Stimulated activated CD8-positive, alpha-beta memory T cell treated with anti-CD3 and anti-CD28 coated beads, Interleukin-12 subunit alpha, Interleukin-12 subunit beta, amount 100 ng/mL, for 24 hours (primary cell): ENCODE results near the gene UBAC1.
"Not testable (repeated sequence)": the region's sequence is repeated elsewhere in the genome, so short reads cannot be mapped to it uniquely, and the experiment has no call there.

Experiments
- DNase-seq: peaks from one replicate; pipeline ENCODE4 v3.0.0-alpha.2; 2020; ENCODE audit errors: extremely low read depth

The UBAC1 gene

GRCh38 chr9:135978642-135979546, 17.7 kb upstream of the UBAC1 start:
- no peak for DNase-seq

GRCh38 chr9:135976944-135977343, 15.8 kb upstream of the UBAC1 start:
- DNase-seq = no peak

- DNase-seq = no peak
Observed at GRCh38 chr9:135976531-135976930, 15.4 kb upstream of the UBAC1 start.

- no peak for DNase-seq
Observed at GRCh38 chr9:135975834-135976233, 14.7 kb upstream of the UBAC1 start.

- DNase-seq = no peak
Observed at GRCh38 chr9:135974220-135974573, 13.0 kb upstream of the UBAC1 start.

GRCh38 chr9:135973277-135974219, 12.4 kb upstream of the UBAC1 start:
- no peak for DNase-seq

GRCh38 chr9:135971892-135972291, 10.7 kb upstream of the UBAC1 start:
- DNase-seq = no peak

GRCh38 chr9:135971111-135971766, 10.1 kb upstream of the UBAC1 start:
- DNase-seq = no peak

- no peak for DNase-seq
Observed at GRCh38 chr9:135970128-135970815, 9.1 kb upstream of the UBAC1 start.

GRCh38 chr9:135969064-135969683, 8.0 kb upstream of the UBAC1 start:
- no peak for DNase-seq

GRCh38 chr9:135968601-135969000, 7.4 kb upstream of the UBAC1 start:
- no peak for DNase-seq

- DNase-seq = no peak
Observed at GRCh38 chr9:135968083-135968476, 6.9 kb upstream of the UBAC1 start.

GRCh38 chr9:135966916-135967260, 5.7 kb upstream of the UBAC1 start:
- DNase-seq = not testable (repeated sequence)

- DNase-seq = no peak
Observed at GRCh38 chr9:135965124-135965756, 4.1 kb upstream of the UBAC1 start.

GRCh38 chr9:135963938-135964337, 2.8 kb upstream of the UBAC1 start:
- no peak for DNase-seq

- DNase-seq = no peak
Observed at GRCh38 chr9:135963338-135963737, 2.2 kb upstream of the UBAC1 start.

GRCh38 chr9:135962696-135963307, 1.6 kb upstream of the UBAC1 start:
- no peak for DNase-seq

GRCh38 chr9:135961811-135962695, 880 bp upstream of the UBAC1 start:
- no peak for DNase-seq
